Measurements from ENCODE around the gene ZNF784. TPM values are rescaled to one million over a fixed set of nuclear protein-coding genes. Genes with fewer than 3 reads are reported as not detected.

ZNF784 gene
- total and polyA plus RNA-seq, 2 of the 8 experiments (the other 6 are each of a cell fraction or from before 2014, with no cell fraction given): 6.5 to 8.0 TPM

GRCh38 chr19:55658846-55659459 is 34.6 kb upstream of the ZNF784 start:
- Histone ChIP-seq H3K4me1 (replicated peaks in 1 of 4; ENCODE audit: control insufficient read depth in 3 of 4, insufficient read depth in 4 of 4, low read length in 3 of 4) (peaks cover 3 to 16% (median 10%) of the 10 kb centered on the region in 4 experiments; a peak in 6 of 7 replicates), H4K5ac (ENCODE audit: insufficient read length, low read depth, low read length) (no peak overlapping the region), H3K79me1 (ENCODE audit: low read depth, low read length) (peaks cover 10% of the 10 kb centered on the region; the same call in 1 of the 2 replicates), H2BK12ac (ENCODE audit: low read depth, low read length) (no peak overlapping the region), H3K27me3 (replicated peaks in 1 of 4; ENCODE audit: control insufficient read depth in 3 of 4, extremely low read depth in 1 of 4, insufficient read depth in 3 of 4, low read length in 3 of 4) (no peaks in the 10 kb centered on the region), H3K79me2 (ENCODE audit: control insufficient read depth in 1 of 2, insufficient read depth in 2 of 2, low read length in 2 of 2) (peaks cover 48 to 80% of the 10 kb centered on the region in 2 experiments), H3K14ac (ENCODE audit: insufficient read length) (no peak overlapping the region), H4K91ac (replicated peaks; ENCODE audit: insufficient read length, low read length) (no peak overlapping the region), H2BK20ac (ENCODE audit: low read length) (no peak overlapping the region), H3K56ac (replicated peaks; ENCODE audit: insufficient read length, low read depth, low read length) (no peak overlapping the region), H3K23me2 (ENCODE audit: low read depth, low read length) (peaks cover 11% of the 10 kb centered on the region), H4K20me1 (replicated peaks in 1 of 2; ENCODE audit: control insufficient read depth in 1 of 2, insufficient read depth in 2 of 2, low read length in 2 of 2) (peaks cover 33 to 38% of the 10 kb centered on the region in 2 experiments), H3K4me3 (ENCODE audit: extremely low read depth in 1 of 4, insufficient read depth in 2 of 4, low read depth in 3 of 4, low read length in 4 of 4) (no peak overlapping the region), H3K9me3 (ENCODE audit: insufficient read depth in 2 of 2, low read depth in 1 of 2, low read length in 1 of 2) (no peaks in the 10 kb centered on the region), H3K9ac (replicated peaks in 1 of 4; ENCODE audit: extremely low read depth in 1 of 4, low read depth in 3 of 4, low read length in 3 of 4) (peak overlapping the region in 1 of 4 experiments; percentile 9; a peak in 1 of 7 replicates), H2BK15ac (ENCODE audit: low read length) (no peak overlapping the region), H2BK5ac (ENCODE audit: low read depth, low read length) (0 out of 2 replicates have a peak overlapping the region, but pooled peaks have one; percentile 15), H3K36me3 (ENCODE audit: control insufficient read depth in 2 of 4, insufficient read depth in 4 of 4, low read length in 3 of 4) (peaks cover 22 to 39% (median 34%) of the 10 kb centered on the region in 4 experiments), H2AFZ (ENCODE audit: low read length) (no peak overlapping the region), H2AK5ac (ENCODE audit: low read depth, low read length) (no peak overlapping the region), H3K27ac (ENCODE audit: low read depth, low read length) (peak overlapping the region; percentile 11; the same call in 1 of the 2 replicates), H3K23ac (ENCODE audit: insufficient read length) (no peak overlapping the region), H4K8ac (ENCODE audit: extremely low read depth, insufficient read depth, low read length) (no peak overlapping the region), H2BK120ac (replicated peaks; ENCODE audit: low read depth, low read length) (no peak overlapping the region), H3K4ac (replicated peaks; ENCODE audit: insufficient read length, low read depth, low read length) (no peak overlapping the region), H3K18ac (ENCODE audit: extremely low read depth, low read length) (no peak overlapping the region), H3K4me2 (ENCODE audit: insufficient read depth in 1 of 2, low read depth in 2 of 2, low read length in 2 of 2) (no peak overlapping the region; a peak in 1 of 4 replicates)
- TF ChIP-seq USF2 (IDR thresholded peaks at IDR 0.05; ENCODE audit: low read length) (no peak), EP300 (IDR thresholded peaks at IDR 0.05; ENCODE audit: borderline replicate concordance in 1 of 2, low read depth in 2 of 2, low read length in 2 of 2) (no peak), FOSL1 (IDR thresholded peaks at IDR 0.05; ENCODE audit: insufficient read depth, low read depth, low read length) (no peak), SIX5 (IDR thresholded peaks at IDR 0.05; ENCODE audit: low read depth, low read length) (no peak), RNF2 (IDR thresholded peaks at IDR 0.05; ENCODE audit: borderline replicate concordance, low read depth, low read length, missing control alignments, poor library complexity, severe bottlenecking) (no peak), BRCA1 (IDR thresholded peaks at IDR 0.05; ENCODE audit: low read depth, low read length) (no peak)
- FAIRE-seq (no peak), DNase-seq (ENCODE audit: low read depth in 1 of 2, low spot score in 2 of 2) (no peak)
- CTCF ChIA-PET (ENCODE audit: partially characterized antibody): interaction anchor here (0.6 to 2.8 kb wide), 3 partner anchors 12 to 407 kb away, joined by 3 to 19 read pairs (median 9); no protein-coding TSS in a partner anchor
- POLR2A ChIA-PET (ENCODE audit: partially characterized antibody): interaction anchor here (1.5 to 5.8 kb wide), 2 partner anchors 10 to 44 kb away, joined by 3 to 75 read pairs; no protein-coding TSS in a partner anchor
- 90% methylated on average over 35 of the region's 37 CpGs; no CpG with 5 or more reads in 1 of the 2 experiments for WGBS, 2 experiments (ENCODE audit: extremely low coverage in 1 of 2, insufficient coverage in 1 of 2, insufficient read length in 1 of 2, insufficient replicate concordance in 2 of 2, low coverage in 1 of 2, low lambda C conversion rate in 2 of 2, missing lambda C conversion rate in 1 of 2)
